Measurements from ENCODE around the gene SDHAF3. TPM values are rescaled to one million over a fixed set of nuclear protein-coding genes. Genes with fewer than 3 reads are reported as not detected.

SDHAF3 gene
- total and polyA plus RNA-seq, 2 of the 8 experiments (the other 6 are each of a cell fraction or from before 2014, with no cell fraction given): 12.0 to 31.3 TPM

- TF ChIP-seq SIX5 (IDR thresholded peaks at IDR 0.05; ENCODE audit: low read depth, low read length): no peak; the same call in 1 of the 2 replicates
- peak in 2 of 3 experiments; percentile 2 to 11; a peak in 2 of 4 replicates for TF ChIP-seq CTCF (IDR thresholded peaks at IDR 0.05; ENCODE audit: control extremely low read depth in 1 of 3, insufficient read depth in 1 of 3, low read depth in 1 of 3, low read length in 3 of 3)
- TF ChIP-seq KDM1A (IDR thresholded peaks at IDR 0.05; ENCODE audit: borderline replicate concordance, low read length): no peak
- peak; percentile 64; the same call in 1 of the 2 replicates for TF ChIP-seq CHD2 (IDR thresholded peaks at IDR 0.05; ENCODE audit: low read length)
- TF ChIP-seq BCL11A (IDR thresholded peaks at IDR 0.05; ENCODE audit: low read depth in 2 of 2, low read length in 2 of 2): no peak
- TF ChIP-seq TEAD4 (IDR thresholded peaks at IDR 0.05; ENCODE audit: low read depth, low read length): peak; percentile 2; the same call in 1 of the 2 replicates
- peak; percentile 93 for TF ChIP-seq CREB1 (IDR thresholded peaks at IDR 0.05)
- TF ChIP-seq EP300 (IDR thresholded peaks at IDR 0.05; ENCODE audit: borderline replicate concordance in 1 of 2, low read depth in 2 of 2, low read length in 2 of 2): 0 out of 3 replicates have a peak, but pooled peaks of 1 of the 2 experiments have one; percentile 38
- TF ChIP-seq SP1 (IDR thresholded peaks at IDR 0.05; ENCODE audit: low read depth, low read length): peak; percentile 87
- TF ChIP-seq RFX5 (IDR thresholded peaks at IDR 0.05; ENCODE audit: borderline replicate concordance, low read depth, low read length): 0 out of 2 replicates have a peak, but pooled peaks have one; percentile 30
- TF ChIP-seq YY1 (IDR thresholded peaks at IDR 0.05; ENCODE audit: low read depth, low read length): peak; percentile 66
- no peak for TF ChIP-seq EZH2 (IDR thresholded peaks at IDR 0.05; ENCODE audit: low read depth, low read length, severe bottlenecking)
- no peak for TF ChIP-seq NANOG (IDR thresholded peaks at IDR 0.05; ENCODE audit: insufficient read depth, low read depth, low read length, poor library complexity, severe bottlenecking)
- no peak for TF ChIP-seq ATF2 (IDR thresholded peaks at IDR 0.05; ENCODE audit: low read length)
- no peak for TF ChIP-seq RNF2 (IDR thresholded peaks at IDR 0.05; ENCODE audit: borderline replicate concordance, low read depth, low read length, missing control alignments, poor library complexity, severe bottlenecking)
- TF ChIP-seq JUND (IDR thresholded peaks at IDR 0.05; ENCODE audit: low read length): peak; percentile 49; the same call in 1 of the 2 replicates
- no peak for TF ChIP-seq FOSL1 (IDR thresholded peaks at IDR 0.05; ENCODE audit: insufficient read depth, low read depth, low read length)
- peak; percentile 88 for TF ChIP-seq MAX (IDR thresholded peaks at IDR 0.05)
Observed at GRCh38 chr7:97117372-97118188, at the start of gene SDHAF3 (continued).

All from H1 (cell line).